IPS DF 6.9 (cell line): ENCODE results near the gene FIGN.

Experiments used
- DNase-seq: peaks from one replicate; pipeline ENCODE4 v3.0.0-alpha.2; 2013; ENCODE audit warnings: low read depth, low spot score
- H3K27ac ChIP-seq: one replicate; pipeline ENCODE4 v1.5.1; 2013; ENCODE audit warnings: low read length, control low read depth
- H3K27me3 ChIP-seq: 2 replicates; pipeline ENCODE4 v1.6.1; 2013; ENCODE audit warnings: mild to moderate bottlenecking, low read length; ENCODE audit not compliant: control insufficient read depth, insufficient read depth
- H3K36me3 ChIP-seq: 2 replicates; pipeline ENCODE4 v1.6.1; 2013; ENCODE audit warnings: low read length; ENCODE audit not compliant: control insufficient read depth, insufficient read depth
- H3K4me1 ChIP-seq: 2 replicates; pipeline ENCODE4 v1.6.1; 2013; ENCODE audit warnings: low read length; ENCODE audit not compliant: control insufficient read depth, insufficient read depth
- H3K4me3 ChIP-seq: 2 replicates; pipeline ENCODE4 v1.5.1; 2013; ENCODE audit warnings: mild to moderate bottlenecking, low read length
- H3K9me3 ChIP-seq: 2 replicates; pipeline ENCODE4 v1.6.1; 2013; ENCODE audit warnings: low read length, inconsistent platforms; ENCODE audit not compliant: control insufficient read depth, insufficient read depth
- WGBS: extraction: QIAGEN DNeasy Blood & Tissue Kit; methylation state at CpG from one replicate; pipeline ENCODE4 v1.1.7; 2013; ENCODE audit warnings: mixed read lengths, missing lambda C conversion rate; ENCODE audit not compliant: insufficient read length, insufficient coverage; 5-methylcytosine and 5-hydroxymethylcytosine counted together

FIGN gene

DNA sequence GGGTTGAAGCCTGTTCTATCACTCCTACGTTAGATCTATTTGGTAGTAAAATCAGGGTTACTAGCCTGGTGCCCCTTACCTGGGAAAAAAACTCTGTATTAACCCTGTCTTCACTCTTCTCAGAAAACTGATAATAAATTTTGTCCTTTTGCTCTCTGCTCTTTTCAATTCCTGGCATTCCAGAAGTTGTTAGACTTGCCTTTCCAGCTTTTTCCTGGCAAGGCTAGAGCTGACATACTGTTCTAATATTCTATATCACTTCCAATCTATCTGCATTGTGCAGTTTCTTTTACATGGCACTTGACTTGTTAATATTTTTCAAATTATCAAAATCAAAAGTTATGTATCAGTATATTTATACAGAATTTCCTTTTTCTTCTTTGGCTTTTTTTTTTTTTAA lies 162.2 kb downstream of the FIGN start:
- no peaks in the 10 kb centered on the region for H3K27me3 ChIP-seq
- DNase-seq: no peak
- H3K4me3 ChIP-seq: no peak overlapping the region
- no peak overlapping the region for H3K27ac ChIP-seq
- no peaks in the 10 kb centered on the region for H3K4me1 ChIP-seq
- WGBS: no CpG with 5 or more reads among the region's 1 CpG
- H3K36me3 ChIP-seq: no peaks in the 10 kb centered on the region
- H3K9me3 ChIP-seq: no peaks in the 10 kb centered on the region

DNA sequence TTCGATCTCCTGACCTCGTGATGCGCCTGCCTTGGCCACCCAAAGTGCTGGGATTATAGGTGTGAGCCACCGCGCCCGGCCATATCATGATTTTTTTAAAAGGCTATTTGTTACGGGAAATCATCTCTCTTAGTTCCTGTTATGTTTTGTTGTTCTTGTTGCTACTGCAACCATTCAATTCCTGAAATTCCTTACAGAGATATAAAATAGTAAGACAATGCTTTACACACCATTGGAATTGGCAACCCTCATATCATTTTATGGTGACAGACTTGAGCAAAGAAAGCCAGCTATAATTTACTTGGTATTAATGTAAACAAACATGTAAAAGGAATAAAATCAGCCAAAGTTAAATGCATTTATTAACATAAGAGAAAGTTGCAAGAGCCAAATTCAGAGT lies 163.0 kb downstream of the FIGN start:
- Histone ChIP-seq H3K4me3 (no peak overlapping the region), H3K27ac (no peak overlapping the region), H3K27me3 (no peaks in the 10 kb centered on the region), H3K9me3 (no peaks in the 10 kb centered on the region), H3K4me1 (no peaks in the 10 kb centered on the region), H3K36me3 (no peaks in the 10 kb centered on the region)
- WGBS: no CpG with 5 or more reads among the region's 7 CpGs
- no peak for DNase-seq

DNA sequence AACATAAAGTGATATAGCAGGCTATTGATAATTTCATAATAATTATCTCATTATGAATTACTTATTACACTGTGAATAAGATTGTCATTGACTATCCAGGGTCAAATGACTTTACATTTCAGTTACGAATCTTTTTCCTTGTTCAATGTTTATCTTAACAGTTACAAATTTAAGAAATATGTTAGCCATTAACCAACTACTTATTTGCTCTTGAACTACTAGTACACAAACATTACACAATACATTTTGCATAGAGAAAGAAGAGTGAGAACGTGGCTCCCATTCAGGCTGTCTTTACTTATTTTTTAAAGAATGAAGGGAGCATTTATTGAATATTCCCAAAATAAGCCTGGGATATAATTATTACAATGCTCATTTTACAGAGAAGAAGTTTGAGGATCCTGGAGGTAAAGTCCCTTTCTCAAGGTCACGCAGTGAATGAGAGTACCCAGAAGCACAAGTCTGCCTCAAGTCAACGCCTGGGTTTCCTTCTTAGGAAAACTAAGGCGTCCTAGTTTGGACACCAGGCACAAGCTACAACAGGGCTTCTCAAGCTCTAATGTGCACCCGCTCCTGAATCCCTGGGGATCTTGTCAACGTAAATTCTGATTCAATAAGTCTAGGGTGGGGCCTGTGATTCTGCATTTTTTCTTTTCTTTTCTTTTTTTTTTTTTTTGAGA lies 164.2 kb downstream of the FIGN start:
- H3K4me3 ChIP-seq: no peak overlapping the region
- no CpG with 5 or more reads among the region's 7 CpGs for WGBS
- H3K9me3 ChIP-seq: no peaks in the 10 kb centered on the region
- H3K27me3 ChIP-seq: no peaks in the 10 kb centered on the region
- no peak for DNase-seq
- H3K4me1 ChIP-seq: no peaks in the 10 kb centered on the region
- no peak overlapping the region for H3K27ac ChIP-seq
- H3K36me3 ChIP-seq: no peaks in the 10 kb centered on the region

DNA sequence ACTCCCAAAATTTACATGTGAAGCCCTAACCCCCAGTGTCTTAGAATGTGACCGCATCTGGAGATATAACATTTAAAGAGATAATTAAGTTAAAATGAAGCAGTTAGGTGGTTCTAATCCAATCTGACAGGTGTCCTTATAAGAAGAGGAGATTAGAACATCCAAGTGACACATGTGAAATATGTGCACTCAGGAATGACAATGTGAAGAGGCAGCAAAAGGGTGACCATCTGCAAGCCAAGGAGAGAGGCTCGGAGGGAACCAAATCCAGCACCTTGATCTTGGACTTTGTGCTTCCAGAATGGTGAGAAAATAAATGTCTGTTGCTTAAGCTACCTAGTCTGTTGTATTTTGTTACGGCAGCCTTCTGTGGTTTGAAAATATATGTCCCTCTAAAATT lies 165.4 kb downstream of the FIGN start:
- no CpG with 5 or more reads among the region's 3 CpGs for WGBS

DNA sequence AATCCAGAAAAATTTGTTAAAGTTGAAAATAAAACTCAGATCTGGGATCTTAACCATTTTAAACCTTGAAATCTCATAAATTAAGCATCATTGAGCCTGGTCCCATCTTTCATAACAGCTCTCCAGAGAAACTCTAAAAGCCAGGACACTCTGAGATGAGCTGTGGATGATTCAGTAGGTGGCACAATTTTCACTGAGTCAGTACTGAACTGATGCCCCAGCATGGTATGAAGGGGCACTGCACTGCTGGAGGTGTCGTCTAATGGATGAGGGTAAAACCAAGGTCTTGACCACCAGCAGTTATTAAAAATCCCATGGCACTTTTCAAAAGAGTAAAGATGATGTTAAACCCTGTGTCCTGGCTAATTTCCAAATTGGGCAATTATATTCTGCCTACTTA lies 170.6 kb downstream of the FIGN start:
- no peaks in the 10 kb centered on the region for H3K27me3 ChIP-seq

More for the DNA sequence above, 165.4 kb downstream of the FIGN start:
- Histone ChIP-seq H3K4me3 (no peak overlapping the region), H3K27ac (no peak overlapping the region), H3K9me3 (no peaks in the 10 kb centered on the region), H3K27me3 (no peaks in the 10 kb centered on the region), H3K4me1 (no peaks in the 10 kb centered on the region), H3K36me3 (no peaks in the 10 kb centered on the region)
- no peak for DNase-seq

DNA sequence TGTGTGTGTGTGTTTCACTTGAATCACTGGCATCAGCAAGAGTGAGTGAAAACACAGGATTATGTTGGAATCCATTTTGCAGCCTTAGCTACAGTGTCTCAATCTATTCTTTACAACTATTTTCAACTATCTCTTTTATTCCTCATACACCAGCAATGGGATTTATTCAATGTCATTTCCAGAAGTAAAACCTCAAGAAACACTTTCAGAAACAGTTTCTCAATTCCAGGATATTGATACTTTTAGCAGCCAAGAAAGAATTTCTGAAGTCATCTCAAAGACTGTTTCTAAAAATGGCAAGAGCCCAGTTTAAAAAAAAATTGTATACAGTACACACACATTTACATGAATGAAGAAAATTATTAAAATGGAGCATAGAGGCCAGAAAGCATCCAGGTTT lies 171.6 kb downstream of the FIGN start:
- Histone ChIP-seq H3K4me1 (no peaks in the 10 kb centered on the region), H3K27ac (no peak overlapping the region), H3K4me3 (no peak overlapping the region), H3K9me3 (no peaks in the 10 kb centered on the region), H3K27me3 (no peaks in the 10 kb centered on the region), H3K36me3 (no peaks in the 10 kb centered on the region)
- no peak for DNase-seq

More for the DNA sequence above, 170.6 kb downstream of the FIGN start:
- no peak for DNase-seq
- no peak overlapping the region for H3K4me3 ChIP-seq
- no peaks in the 10 kb centered on the region for H3K9me3 ChIP-seq
- no CpG with 5 or more reads among the region's 1 CpG for WGBS
- no peaks in the 10 kb centered on the region for H3K36me3 ChIP-seq
- H3K4me1 ChIP-seq: no peaks in the 10 kb centered on the region
- H3K27ac ChIP-seq: no peak overlapping the region

DNA sequence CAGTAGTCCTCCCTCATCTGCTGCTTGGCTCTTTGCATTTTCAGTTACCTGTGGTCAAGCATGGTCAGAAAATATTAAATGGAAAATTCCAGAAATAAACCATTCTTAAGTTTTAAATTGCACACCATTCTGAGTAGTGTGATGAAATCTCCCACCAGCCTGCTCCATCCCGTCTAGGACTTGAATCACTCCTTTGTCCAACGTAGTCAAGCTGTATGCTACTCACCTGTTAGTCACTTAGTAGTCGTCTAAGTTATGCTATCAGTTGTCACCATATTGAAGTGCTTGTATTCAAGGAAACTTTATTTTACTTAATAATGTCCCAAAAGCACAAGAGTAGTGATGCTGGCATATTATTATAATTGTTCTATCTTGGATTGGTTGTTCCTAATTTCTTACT lies 172.5 kb downstream of the FIGN start:
- Histone ChIP-seq H3K4me1 (no peaks in the 10 kb centered on the region; the same call in 1 of the 2 replicates), H3K27me3 (no peaks in the 10 kb centered on the region), H3K4me3 (no peak overlapping the region), H3K36me3 (no peaks in the 10 kb centered on the region), H3K27ac (no peak overlapping the region), H3K9me3 (no peaks in the 10 kb centered on the region)
- DNase-seq: no peak
- WGBS: no CpG with 5 or more reads among the region's 3 CpGs

DNA sequence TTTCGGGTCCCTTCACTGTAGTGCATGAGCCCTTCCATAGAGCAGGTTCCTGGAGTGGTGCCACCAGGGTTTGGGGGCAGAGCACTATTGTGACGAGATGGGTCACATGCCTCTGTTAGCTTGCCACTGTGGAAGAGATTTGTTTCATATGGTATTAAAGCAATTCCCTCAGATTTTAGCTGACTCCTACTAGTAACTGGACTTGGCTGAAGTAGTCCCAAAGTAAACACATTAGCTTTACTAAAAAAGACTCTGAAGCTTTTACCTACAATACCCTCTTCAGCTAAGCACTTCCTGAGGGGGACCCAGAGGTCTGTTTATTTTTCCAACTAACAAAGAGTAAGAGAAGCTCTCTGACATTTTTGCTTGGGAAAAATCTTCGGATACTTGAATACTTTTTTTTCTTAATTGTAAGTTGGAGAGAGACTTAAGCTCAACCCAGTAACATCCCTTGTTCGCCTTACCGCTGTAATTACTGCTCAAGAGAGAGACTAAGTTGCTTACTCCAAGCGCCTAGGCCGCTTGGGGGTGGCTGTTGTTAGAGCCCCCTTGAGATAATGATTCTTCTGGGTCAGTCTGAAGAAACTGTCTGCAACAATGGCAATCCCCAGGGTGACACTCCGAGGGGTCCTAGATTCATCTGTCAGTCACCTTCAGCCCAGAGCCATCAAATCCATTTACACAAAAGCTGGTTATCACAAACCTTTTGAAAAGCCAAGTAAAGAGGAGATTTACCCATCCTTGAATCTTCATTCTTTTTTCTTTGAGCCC lies 177.4 kb downstream of the FIGN start:
- Histone ChIP-seq H3K27ac (no peak overlapping the region), H3K4me3 (no peak overlapping the region), H3K9me3 (no peaks in the 10 kb centered on the region), H3K4me1 (no peaks in the 10 kb centered on the region; the same call in 1 of the 2 replicates), H3K27me3 (no peaks in the 10 kb centered on the region), H3K36me3 (no peaks in the 10 kb centered on the region)
- DNase-seq: no peak
- WGBS: no CpG with 5 or more reads among the region's 8 CpGs

DNA sequence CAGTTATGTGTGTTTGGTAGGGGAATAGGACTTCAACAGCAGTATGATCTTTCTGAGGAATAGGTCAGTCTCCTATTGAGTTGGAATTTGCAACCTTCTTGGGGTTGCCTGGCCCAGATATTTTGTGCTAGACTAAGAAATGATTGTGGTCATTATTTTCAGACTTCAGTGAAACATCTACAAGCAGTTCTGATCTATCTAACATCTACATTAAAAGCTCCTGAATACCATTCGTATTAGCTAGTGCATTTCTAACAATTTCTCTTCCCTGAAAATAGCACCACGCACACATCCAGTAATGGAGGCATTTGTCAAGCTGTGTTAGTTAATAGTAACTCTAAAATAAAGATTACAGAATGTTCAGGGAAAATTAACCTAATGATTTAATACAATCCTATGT lies 179.3 kb downstream of the FIGN start:
- Histone ChIP-seq H3K36me3 (no peaks in the 10 kb centered on the region), H3K4me3 (no peak overlapping the region)
- no CpG with 5 or more reads among the region's 2 CpGs for WGBS

DNA sequence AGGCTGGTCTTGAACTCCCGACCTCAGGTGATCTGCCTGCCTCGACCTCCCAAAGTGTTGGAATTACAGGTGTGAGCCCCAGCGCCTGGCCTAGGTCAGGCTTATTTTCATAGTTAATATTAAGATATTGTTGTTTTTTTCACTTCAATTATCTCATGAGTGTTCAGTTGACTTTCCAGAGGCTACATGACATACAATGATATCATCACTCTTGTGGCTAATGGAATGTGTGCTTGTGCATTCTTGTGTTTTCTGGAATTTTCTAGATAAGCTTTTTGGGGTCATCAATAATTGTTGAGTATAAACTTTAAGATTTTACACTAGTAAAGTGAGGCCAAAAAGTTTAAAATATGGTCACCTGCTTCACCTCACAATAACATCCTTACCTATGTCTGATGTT lies 180.9 kb downstream of the FIGN start:
- no CpG with 5 or more reads among the region's 3 CpGs for WGBS
- no peak overlapping the region for H3K27ac ChIP-seq

More for the DNA sequence above, 179.3 kb downstream of the FIGN start:
- no peak overlapping the region for H3K27ac ChIP-seq
- no peaks in the 10 kb centered on the region; the same call in 1 of the 2 replicates for H3K4me1 ChIP-seq
- no peak for DNase-seq
- no peaks in the 10 kb centered on the region for H3K27me3 ChIP-seq
- no peaks in the 10 kb centered on the region for H3K9me3 ChIP-seq

DNA sequence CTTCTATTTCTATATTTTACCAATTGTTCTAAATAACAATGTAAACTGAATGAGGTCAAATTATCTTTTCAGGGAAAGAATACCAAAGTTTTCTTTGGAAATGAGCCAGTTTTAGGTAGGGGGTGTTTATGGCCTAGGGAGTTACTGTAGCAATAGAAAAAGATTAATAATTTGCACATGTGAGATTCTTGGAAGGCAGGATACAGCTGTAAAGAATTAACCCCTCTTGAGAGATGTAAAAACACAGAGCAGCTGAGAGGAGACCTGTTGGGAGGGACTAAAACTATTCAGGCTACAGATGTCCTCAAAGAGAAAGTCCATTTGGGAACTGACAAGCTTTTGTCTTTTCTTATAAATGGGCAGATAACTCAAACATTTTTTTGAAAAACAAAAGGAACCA lies 182.2 kb downstream of the FIGN start:
- DNase-seq: no peak
- Histone ChIP-seq H3K27me3 (no peaks in the 10 kb centered on the region), H3K36me3 (no peaks in the 10 kb centered on the region), H3K4me3 (no peak overlapping the region), H3K27ac (no peak overlapping the region), H3K9me3 (no peaks in the 10 kb centered on the region), H3K4me1 (no peaks in the 10 kb centered on the region; the same call in 1 of the 2 replicates)

More for the DNA sequence above, 180.9 kb downstream of the FIGN start:
- H3K9me3 ChIP-seq: no peaks in the 10 kb centered on the region
- H3K4me1 ChIP-seq: no peaks in the 10 kb centered on the region; the same call in 1 of the 2 replicates
- no peaks in the 10 kb centered on the region for H3K36me3 ChIP-seq
- H3K27me3 ChIP-seq: no peaks in the 10 kb centered on the region
- no peak overlapping the region for H3K4me3 ChIP-seq
- no peak for DNase-seq
